ELF-1 (cell line): Measurements from ENCODE around the gene GIT2.
A peak's percentile ranks its signal among the peaks of the same experiment; 100 is the strongest.
"Not testable (repeated sequence)": the region's sequence is repeated elsewhere in the genome, so short reads cannot be mapped to it uniquely, and the experiment has no call there.

Experiments used
- DNase-seq: peaks from one replicate; pipeline ENCODE4 v3.0.0-alpha.2; 2016; ENCODE audit warnings: low read depth, low spot score

Gene GIT2

DNA sequence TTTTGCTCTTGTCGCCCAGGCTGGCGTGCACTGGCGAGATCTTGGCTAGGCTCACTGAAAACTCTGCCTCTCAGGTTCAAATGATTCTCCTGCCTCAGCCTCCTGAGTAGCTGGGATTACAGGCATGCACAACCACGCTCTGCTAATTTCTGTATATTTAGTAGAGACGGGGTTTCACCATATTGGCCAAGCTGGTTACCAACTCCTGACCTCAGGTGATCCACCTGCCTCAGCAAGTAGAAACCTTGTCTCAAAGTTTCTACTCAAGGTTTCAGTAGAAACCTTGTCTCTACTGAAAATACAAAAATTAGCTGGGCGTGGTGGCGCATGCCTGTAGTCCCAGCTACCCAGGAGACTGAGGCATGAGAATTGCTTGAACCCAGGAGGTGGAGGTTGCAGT lies 104.4 kb downstream of the GIT2 start:
- not testable (repeated sequence) for DNase-seq

DNA sequence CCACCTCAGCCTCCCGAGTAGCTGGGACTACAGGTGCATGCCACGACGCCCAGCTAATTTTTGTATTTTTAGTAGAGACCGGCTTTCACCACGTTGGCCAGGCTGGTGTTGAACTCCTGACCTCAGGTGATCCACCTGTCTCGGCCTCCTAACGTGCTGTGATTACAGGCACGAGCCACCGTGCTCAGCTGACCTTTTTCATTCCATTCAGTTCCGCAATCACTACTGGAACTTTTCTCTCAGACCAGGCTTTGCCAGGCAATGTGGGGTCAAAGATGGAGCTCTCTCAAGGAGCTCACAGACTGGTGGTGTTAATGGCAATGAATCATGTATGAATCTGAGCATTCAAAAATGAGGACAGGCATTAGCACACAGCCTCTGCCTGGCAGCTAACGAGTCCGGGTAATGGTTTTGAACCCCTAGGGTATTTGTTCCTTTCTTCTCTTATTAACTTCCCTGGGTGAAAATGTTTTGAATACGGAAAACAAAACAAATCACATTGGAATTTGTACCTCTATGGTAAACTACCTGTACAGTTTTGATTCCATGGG lies 105.5 kb downstream of the GIT2 start:
- DNase-seq = no peak

DNA sequence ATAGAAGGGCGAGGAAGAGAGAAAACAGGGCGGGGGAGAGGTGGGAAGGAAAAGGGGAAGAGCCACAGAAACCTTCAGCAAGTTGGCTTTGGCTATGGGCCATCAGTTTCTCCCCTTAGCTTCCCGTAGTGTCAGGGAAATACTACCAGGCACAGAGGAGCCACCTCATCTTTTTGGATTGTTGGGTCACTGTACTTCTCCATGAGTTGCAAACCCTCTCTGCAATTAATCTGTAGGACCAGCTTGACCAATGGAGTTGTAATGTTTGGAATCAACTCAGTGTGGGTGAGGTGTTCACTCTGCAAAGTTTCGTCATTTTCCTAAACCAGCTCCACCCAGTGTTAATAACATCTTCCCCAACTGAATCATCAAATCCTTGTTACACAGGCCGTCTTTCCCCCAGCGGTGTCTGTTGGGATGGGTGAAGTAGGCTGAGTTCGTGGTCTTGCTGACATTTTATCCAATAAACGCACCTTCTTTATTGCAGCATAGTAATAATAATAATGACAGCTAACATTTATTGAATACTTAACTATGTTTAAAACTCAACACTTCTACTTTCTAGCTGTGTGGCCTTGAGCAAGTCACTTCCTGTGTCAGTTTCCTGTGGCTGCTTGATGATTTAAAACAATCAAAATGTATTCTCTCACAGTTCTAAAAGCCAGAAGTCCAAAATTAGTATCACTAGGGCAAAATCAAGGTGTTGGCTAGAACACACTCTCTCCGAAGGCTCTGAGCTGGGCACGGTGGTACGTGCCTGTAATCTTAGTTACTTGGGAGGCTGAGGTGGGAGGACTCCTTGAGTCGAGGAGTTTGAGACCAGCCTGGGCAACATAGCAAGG lies 107.8 kb downstream of the GIT2 start:
- DNase-seq = no peak

DNA sequence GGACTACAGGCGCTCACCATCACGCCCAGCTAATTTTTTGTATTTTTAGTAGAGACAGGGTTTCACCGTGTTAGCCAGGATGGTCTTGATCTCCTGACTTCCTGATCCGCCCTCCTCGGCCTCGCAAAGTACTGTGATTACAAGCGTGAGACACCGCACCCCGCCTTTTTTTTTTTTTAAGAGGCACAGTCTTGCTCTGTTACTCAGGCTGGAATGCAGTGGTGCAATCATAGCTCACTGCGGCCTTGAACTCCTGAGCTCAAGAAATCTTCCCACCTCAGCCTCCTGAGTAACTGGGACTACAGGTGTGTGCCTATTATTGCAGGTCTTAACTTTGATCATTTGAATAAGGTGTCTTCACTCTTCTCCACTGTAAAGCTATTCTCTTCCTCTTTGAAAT lies 110.6 kb downstream of the GIT2 start:
- no peak for DNase-seq

DNA sequence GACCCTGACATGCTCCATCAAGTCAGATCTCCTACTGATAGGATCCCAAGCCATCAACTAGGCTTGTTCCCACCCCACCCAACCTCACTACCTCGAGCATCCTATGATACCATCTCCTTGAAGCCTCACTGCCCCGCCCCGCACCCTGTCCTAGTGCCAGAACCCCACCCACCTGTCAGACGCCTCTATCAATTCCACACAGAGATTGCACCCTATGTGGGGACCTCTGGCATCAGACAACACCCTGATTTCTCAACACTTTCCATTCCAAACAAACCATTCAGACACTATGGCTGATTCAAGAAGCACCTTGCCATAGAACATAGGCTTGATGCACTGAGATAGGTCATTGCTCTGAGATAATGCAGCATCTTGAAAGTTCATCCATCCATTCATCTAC lies 112.7 kb downstream of the GIT2 start:
- no peak for DNase-seq

DNA sequence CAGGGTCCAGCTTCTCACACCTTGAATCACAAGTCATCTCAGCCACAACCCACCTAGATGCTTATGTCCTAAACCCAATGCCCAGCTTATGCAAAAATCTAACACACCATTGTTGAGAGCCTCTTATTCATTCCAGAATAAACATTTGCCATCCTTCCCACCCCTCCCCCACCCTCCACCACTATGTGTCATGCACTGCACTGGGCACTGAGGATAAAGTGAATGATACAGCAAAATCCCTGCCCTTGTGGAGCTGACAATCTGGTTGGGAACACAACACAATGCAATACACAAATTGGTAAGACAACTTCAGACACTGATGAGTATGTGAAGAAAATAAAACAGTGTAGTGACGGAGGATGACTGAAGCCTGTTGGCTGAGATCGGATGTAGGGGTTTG lies 114.4 kb downstream of the GIT2 start:
- DNase-seq = no peak

DNA sequence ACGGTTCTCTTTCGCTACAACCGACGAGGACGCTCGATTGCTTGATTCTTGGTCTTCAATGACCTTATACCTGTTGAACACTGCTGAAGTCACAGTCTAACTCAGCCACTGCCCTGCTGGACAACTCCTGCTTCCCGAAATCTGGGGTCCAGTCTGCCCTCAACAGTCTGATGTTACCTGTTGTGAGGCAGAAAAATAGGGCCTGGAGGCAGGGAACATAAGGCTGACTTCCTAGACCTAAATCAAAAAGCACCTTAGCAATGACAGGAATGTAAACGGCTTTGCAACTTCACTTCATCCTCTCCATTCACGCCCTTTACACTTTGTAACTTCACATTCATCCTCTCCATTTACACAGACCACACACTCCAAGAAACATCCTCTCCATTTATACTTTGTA lies 115.2 kb downstream of the GIT2 start:
- no peak for DNase-seq

DNA sequence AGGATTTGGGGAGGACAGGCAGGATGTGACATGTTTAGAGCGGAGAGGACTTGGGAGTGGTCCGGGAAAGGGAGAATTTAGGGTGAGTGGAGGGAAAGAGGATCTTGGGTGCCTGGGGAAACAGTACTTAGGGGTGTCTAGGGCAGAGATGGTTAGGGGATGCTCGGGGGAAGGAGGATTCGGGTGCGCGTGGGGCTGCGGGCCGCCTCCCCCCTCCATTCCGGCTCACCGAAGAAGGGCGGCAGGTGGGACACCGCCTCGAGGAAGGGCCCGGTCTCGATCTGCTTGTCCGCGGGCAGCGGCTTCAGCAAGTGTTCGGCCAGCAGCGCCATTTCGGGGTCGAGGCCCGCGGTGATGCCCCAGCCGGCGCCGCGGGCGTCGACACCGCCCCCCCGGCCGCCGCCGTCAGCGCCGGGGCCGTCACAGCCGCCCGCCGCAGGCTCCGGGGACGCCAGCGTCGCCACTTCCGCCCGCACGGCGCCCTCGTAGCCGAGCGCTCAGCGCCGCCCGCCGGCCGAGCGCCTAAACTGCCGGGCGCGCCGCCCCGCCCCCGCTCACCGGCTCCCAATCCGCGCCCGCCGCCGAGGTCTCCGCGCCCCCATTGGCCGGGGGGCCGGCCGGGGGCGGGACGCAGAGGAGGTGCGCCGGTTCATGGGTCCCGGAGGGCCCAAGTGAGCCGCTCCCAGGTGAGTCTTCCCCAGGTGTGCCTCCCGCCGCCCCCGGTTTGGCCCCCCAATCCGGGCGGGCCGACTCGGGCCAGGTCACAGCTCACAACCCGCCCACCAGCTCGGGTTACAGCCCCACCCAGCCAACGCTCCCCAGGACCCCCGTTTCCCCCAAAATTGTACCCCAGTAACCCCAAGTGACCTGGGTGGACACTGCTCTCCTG lies 115.9 kb downstream of the GIT2 start, which contains the start of gene GLTP:
GLTP (minus strand) TSS at position 499 of the 889 bp plus-strand sequence; CDS start at position 332, 167 bp downstream.
- peak; percentile 85 for DNase-seq
